Measurements from ENCODE around the gene PLCB4.

PLCB4 gene

DNA sequence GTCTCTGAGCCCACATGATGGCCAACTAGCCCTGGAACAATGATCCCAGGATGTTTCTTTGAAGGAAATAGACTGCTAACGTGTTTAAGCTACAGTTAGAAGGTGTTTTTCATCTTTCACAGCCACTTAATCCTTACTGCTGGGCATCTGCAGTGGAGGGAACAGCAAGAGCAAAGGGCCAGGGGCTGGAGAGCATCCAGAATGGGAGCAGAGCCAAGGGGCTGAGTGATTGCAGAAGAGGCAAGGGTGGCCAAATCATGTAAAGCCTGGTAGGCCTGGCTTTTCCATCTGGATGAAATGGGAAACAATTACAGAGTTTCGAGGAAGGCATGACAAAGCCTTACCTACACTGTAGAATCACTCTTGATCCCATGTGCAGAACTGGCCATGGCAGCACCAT, 426.8 kb downstream of the PLCB4 start:
- no peak for DNase-seq (ENCODE audit: low spot score)
- TF ChIP-seq, protein P1, sequence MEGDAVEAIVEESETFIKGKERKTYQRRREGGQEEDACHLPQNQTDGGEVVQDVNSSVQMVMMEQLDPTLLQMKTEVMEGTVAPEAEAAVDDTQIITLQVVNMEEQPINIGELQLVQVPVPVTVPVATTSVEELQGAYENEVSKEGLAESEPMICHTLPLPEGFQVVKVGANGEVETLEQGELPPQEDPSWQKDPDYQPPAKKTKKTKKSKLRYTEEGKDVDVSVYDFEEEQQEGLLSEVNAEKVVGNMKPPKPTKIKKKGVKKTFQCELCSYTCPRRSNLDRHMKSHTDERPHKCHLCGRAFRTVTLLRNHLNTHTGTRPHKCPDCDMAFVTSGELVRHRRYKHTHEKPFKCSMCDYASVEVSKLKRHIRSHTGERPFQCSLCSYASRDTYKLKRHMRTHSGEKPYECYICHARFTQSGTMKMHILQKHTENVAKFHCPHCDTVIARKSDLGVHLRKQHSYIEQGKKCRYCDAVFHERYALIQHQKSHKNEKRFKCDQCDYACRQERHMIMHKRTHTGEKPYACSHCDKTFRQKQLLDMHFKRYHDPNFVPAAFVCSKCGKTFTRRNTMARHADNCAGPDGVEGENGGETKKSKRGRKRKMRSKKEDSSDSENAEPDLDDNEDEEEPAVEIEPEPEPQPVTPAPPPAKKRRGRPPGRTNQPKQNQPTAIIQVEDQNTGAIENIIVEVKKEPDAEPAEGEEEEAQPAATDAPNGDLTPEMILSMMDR (IDR thresholded peaks at IDR 0.05; ENCODE audit: borderline replicate concordance, control extremely low read depth, extremely low read depth, insufficient read depth, missing control alignments), result no peak
- in situ Hi-C loops (cut with MboI; ENCODE audit: low sequenced_read_pairs, unreplicated experiment), result no loop called here

DNA sequence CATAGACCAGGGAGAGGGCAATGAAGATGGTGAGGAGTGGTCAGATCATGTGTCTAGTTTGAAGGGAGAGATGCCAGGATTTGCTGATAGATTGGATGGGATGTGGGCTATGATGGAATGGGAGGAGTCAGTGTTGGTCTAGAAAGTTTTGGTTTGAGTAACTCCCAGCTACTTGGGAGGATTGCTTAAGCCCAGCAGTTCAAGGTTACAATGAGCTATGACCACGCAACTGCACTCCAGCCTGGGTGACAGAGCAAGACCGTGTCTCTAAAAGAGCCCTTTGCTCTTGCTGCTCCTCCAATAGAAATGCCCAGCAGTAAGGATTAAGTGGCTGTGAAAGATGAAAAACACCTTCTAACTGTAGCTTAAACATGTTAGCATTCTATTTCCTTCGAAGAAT, 427.3 kb downstream of the PLCB4 start:
- no peak for DNase-seq (ENCODE audit: low spot score)
- in situ Hi-C loops (cut with MboI; ENCODE audit: low sequenced_read_pairs, unreplicated experiment), result no loop called here
- TF ChIP-seq, protein P1 (IDR thresholded peaks at IDR 0.05; ENCODE audit: borderline replicate concordance, control extremely low read depth, extremely low read depth, insufficient read depth, missing control alignments), result no peak

GRCh38 chr20:9498322-9498721, 429.4 kb downstream of the PLCB4 start:
- in situ Hi-C loops (cut with MboI; ENCODE audit: low sequenced_read_pairs, unreplicated experiment), result no loop called here
- DNase-seq (ENCODE audit: low spot score), result no peak
- TF ChIP-seq, protein P1 (IDR thresholded peaks at IDR 0.05; ENCODE audit: borderline replicate concordance, control extremely low read depth, extremely low read depth, insufficient read depth, missing control alignments), result no peak

DNA sequence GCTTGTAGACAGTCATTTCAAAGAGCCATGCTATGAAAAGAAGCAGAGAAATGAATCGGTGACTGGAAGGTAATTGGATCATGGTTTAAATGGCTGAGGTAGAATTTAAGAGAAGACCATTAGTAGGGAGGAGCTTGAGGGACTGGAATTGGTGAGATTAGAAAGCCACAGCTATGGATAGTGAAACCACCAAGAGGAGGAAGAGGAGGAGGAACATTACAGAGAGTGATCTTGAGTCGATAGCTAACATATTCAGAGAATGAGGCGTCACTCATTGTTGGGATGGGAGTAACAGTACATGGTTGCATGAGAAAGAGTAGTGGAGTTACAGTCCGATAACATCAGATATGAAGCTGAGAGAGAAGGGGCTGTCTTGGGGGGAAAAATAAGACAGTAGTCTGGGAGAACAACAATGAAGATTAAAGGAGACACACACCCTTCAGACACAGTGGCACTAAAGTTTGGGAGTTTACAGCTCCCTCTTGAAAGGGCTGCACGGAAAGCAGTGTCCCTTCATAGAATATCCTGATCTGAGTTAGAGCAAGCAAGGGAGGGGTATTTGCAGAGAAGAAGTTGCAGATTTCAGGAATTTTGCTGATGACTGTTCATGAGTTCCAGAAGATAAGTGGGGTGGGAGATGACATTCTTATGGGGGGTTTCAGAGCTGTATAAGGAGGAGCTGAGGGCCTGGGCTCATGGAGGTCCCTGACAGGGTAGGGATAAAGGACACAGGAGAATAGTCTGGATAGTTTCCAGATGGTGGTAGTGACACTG, 430.4 kb downstream of the PLCB4 start:
- in situ Hi-C loops (cut with MboI; ENCODE audit: low sequenced_read_pairs, unreplicated experiment), result no loop called here
- TF ChIP-seq, protein P1 (IDR thresholded peaks at IDR 0.05; ENCODE audit: borderline replicate concordance, control extremely low read depth, extremely low read depth, insufficient read depth, missing control alignments), result no peak
- no peak for DNase-seq (ENCODE audit: low spot score)

GRCh38 chr20:9500121-9500520, 431.2 kb downstream of the PLCB4 start:
- DNase-seq (ENCODE audit: low spot score), result no peak
- in situ Hi-C loops (cut with MboI; ENCODE audit: low sequenced_read_pairs, unreplicated experiment), result no loop called here
- TF ChIP-seq, protein P1 (IDR thresholded peaks at IDR 0.05; ENCODE audit: borderline replicate concordance, control extremely low read depth, extremely low read depth, insufficient read depth, missing control alignments), result no peak

- DNase-seq (ENCODE audit: low spot score), result no peak
- in situ Hi-C loops (cut with MboI; ENCODE audit: low sequenced_read_pairs, unreplicated experiment), result no loop called here
- TF ChIP-seq, protein P1 (IDR thresholded peaks at IDR 0.05; ENCODE audit: borderline replicate concordance, control extremely low read depth, extremely low read depth, insufficient read depth, missing control alignments), result no peak
Observed at GRCh38 chr20:9501473-9501872, 432.6 kb downstream of the PLCB4 start.
